ENCODE data around the gene TWNK.

- no peak for TF ChIP-seq EZH2 (IDR thresholded peaks at IDR 0.05; ENCODE audit: borderline replicate concordance, low read length)
- no peak for TF ChIP-seq CTCF (IDR thresholded peaks at IDR 0.05; ENCODE audit: low read length)
Measured at GRCh38 chr10:101014966-101015581, 27.7 kb downstream of the TWNK start.

Data from OCI-LY1 (cell line).